Measurements from ENCODE around the gene IFI27. TPM values are rescaled to one million over a fixed set of nuclear protein-coding genes. Genes with fewer than 3 reads are reported as not detected.
A peak's percentile ranks its signal among the peaks of the same experiment; 100 is the strongest.

Gene IFI27
- total RNA-seq, 4 donors from 2014 or later: 61.2 to 247 (median 175) TPM

DNA sequence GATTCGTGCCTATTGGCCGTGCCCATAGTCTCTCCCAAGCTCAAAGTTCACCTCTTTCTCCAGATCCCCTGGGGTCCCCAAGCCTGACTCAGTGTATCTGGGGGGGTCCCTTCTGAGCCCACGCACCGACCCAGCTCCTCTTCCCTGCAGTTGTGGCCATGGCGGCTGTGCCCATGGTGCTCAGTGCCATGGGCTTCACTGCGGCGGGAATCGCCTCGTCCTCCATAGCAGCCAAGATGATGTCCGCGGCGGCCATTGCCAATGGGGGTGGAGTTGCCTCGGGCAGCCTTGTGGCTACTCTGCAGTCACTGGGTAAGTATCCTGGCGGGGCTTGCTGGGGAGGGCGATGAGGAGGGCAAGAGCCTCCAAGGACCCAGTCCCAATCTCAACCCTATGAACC lies 5.1 kb downstream of the IFI27 start:
- Histone ChIP-seq H3K9me3 (peaks cover 0 to 16% (median 0%) of the 10 kb centered on the region in 3 donors), H3K27ac (peak overlapping the region in 3 of 4 donors; percentile 78 to 84 (median 80)), H3K4me3 (no peak overlapping the region), H3K4me1 (peaks cover 0 to 23% (median 14%) of the 10 kb centered on the region in 3 donors), H3K36me3 (no peaks in the 10 kb centered on the region), H3K27me3 (peaks cover 11% of the 10 kb centered on the region)
- ATAC-seq: no peak
- TF ChIP-seq POLR2A (IDR thresholded peaks at IDR 0.05) (no peak), POLR2AphosphoS5 (IDR thresholded peaks at IDR 0.05) (no peak), EP300 (IDR thresholded peaks at IDR 0.05) (no peak)
- TF ChIP-seq, protein P1, sequence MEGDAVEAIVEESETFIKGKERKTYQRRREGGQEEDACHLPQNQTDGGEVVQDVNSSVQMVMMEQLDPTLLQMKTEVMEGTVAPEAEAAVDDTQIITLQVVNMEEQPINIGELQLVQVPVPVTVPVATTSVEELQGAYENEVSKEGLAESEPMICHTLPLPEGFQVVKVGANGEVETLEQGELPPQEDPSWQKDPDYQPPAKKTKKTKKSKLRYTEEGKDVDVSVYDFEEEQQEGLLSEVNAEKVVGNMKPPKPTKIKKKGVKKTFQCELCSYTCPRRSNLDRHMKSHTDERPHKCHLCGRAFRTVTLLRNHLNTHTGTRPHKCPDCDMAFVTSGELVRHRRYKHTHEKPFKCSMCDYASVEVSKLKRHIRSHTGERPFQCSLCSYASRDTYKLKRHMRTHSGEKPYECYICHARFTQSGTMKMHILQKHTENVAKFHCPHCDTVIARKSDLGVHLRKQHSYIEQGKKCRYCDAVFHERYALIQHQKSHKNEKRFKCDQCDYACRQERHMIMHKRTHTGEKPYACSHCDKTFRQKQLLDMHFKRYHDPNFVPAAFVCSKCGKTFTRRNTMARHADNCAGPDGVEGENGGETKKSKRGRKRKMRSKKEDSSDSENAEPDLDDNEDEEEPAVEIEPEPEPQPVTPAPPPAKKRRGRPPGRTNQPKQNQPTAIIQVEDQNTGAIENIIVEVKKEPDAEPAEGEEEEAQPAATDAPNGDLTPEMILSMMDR (IDR thresholded peaks at IDR 0.05): no peak
- WGBS, 2 donors (ENCODE audit: low coverage in 1 of 2): 50 to 89% methylated on average over 2 to 3 of the region's 15 CpGs

DNA sequence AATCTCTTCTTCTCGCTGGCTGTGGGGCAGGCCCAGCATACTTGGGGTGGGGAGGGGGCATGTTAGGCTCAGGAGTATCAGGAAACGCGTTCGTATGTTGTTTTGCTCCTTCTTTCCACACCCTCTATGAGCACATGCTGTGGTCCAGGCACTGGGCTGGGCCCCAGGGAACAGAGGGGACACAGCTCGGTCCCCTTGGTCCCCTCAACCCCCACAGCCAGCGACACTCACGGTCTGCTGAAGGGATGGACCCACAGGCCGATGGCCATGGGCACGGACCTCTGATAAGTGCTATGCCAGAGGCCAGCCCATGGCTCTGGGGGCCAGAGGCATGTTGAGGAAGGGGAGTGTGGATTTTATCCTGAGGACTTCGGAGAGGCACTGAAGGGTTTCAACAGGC lies 6.2 kb downstream of the IFI27 start:
- 84% methylated on average over 4 of the region's 10 CpGs; no CpG with 5 or more reads in 1 of the 2 donors for WGBS, 2 donors (ENCODE audit: low coverage in 1 of 2)
- ATAC-seq: no peak
- Histone ChIP-seq H3K4me3 (no peak overlapping the region), H3K36me3 (no peaks in the 10 kb centered on the region), H3K9me3 (peaks cover 0 to 22% (median 0%) of the 10 kb centered on the region in 3 donors), H3K4me1 (peaks cover 0 to 15% (median 14%) of the 10 kb centered on the region in 3 donors), H3K27me3 (peaks cover 11% of the 10 kb centered on the region), H3K27ac (no peak overlapping the region)
- TF ChIP-seq, protein P1 (IDR thresholded peaks at IDR 0.05): no peak
- no peak for TF ChIP-seq POLR2A (IDR thresholded peaks at IDR 0.05)
- TF ChIP-seq POLR2AphosphoS5 (IDR thresholded peaks at IDR 0.05): no peak
- no peak for TF ChIP-seq EP300 (IDR thresholded peaks at IDR 0.05)

DNA sequence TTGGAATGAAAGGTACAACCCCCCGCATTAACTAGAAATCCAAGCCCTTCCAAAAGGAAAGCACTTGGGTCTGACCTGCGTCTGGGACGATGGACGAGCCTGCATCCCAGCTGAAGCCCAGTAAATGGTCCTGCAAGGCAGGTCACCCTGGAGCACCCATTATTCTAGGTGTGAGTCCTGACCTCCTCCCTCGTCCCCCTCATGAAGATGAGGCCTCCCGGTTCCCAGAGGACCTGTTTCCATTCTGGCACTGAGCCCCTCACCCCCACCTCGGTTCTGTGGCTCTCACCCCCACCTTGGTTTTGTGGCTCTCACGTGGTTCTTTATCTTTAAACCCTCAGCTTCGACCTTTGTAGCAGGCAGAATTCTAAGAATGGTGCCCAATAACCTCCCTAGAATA lies 7.3 kb downstream of the IFI27 start:
- H3K9me3 ChIP-seq: peaks cover 0 to 22% (median 0%) of the 10 kb centered on the region in 3 donors
- H3K27ac ChIP-seq: no peak overlapping the region
- ATAC-seq: no peak
- 70% methylated on average over 7 of the region's 9 CpGs; no CpG with 5 or more reads in 1 of the 2 donors for WGBS, 2 donors (ENCODE audit: low coverage in 1 of 2)
- H3K27me3 ChIP-seq: peaks cover 11% of the 10 kb centered on the region
- no peak overlapping the region for H3K4me3 ChIP-seq
- TF ChIP-seq POLR2A (IDR thresholded peaks at IDR 0.05) (no peak), EP300 (IDR thresholded peaks at IDR 0.05) (no peak), POLR2AphosphoS5 (IDR thresholded peaks at IDR 0.05) (no peak)
- TF ChIP-seq, protein P1 (IDR thresholded peaks at IDR 0.05): no peak
- H3K4me1 ChIP-seq: peaks cover 0 to 15% (median 14%) of the 10 kb centered on the region in 3 donors
- no peaks in the 10 kb centered on the region for H3K36me3 ChIP-seq

DNA sequence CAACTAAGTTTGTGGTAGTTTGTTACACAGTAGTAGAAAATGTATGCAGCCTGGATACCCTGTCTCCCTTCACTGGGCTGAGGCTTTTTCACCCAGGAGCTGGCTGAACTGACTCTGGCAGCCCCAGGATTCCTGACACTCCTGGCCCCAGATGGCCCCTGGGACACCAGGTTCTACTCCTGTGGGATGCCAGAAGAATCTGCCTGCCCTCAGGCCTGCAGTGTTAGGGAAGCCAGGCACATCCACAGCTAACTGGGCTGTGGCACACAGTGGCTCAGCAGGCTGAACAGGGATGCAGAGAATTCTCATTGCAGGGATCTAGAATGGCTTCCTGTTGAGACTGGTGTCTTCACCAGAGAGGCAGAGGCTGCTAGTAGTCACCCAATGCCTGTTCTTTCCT lies 8.5 kb downstream of the IFI27 start:
- Histone ChIP-seq H3K4me3 (no peak overlapping the region), H3K27me3 (peaks cover 11% of the 10 kb centered on the region), H3K36me3 (no peaks in the 10 kb centered on the region), H3K27ac (no peak overlapping the region), H3K9me3 (peaks cover 0 to 22% (median 0%) of the 10 kb centered on the region in 3 donors), H3K4me1 (peaks cover 0 to 15% (median 5%) of the 10 kb centered on the region in 3 donors)
- TF ChIP-seq POLR2AphosphoS5 (IDR thresholded peaks at IDR 0.05) (no peak), EP300 (IDR thresholded peaks at IDR 0.05) (no peak), POLR2A (IDR thresholded peaks at IDR 0.05) (no peak)
- TF ChIP-seq, protein P1 (IDR thresholded peaks at IDR 0.05): no peak
- ATAC-seq: no peak

DNA sequence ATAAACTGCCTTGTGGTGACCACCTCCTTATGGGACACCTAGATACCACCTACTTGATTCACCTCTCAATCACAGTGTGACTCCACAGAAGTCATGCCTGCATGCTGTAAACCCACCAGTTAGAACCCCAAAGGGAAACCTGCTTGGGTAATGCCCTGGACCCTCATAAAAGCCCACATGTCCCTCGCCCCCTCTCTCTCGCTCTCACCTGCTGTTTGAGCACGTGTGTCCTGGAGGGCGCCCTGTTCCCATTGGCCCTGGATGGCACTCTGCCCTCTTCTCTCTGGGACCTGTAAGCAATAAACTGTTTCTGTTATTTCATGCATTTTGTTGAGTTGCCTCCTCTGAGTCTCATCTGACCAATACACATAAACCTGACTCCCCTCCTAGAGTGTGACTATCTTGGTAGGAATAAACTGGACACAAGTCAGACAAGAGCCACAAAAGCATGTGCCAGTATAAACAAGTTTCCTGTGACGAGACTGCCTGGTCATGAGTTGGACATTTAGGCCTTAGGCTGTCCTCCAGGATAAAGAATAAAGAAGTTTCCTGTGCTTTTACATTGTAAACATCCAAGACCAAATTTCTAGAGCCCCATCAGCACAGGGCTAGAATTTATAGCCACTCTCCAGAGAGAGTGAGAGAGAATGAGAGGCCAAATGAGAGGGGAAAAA lies 10.3 kb downstream of the IFI27 start:
- H3K4me1 ChIP-seq: peaks cover 0 to under 1% (median 0%) of the 10 kb centered on the region in 3 donors
- TF ChIP-seq, protein P1 (IDR thresholded peaks at IDR 0.05): no peak
- TF ChIP-seq POLR2AphosphoS5 (IDR thresholded peaks at IDR 0.05) (no peak), POLR2A (IDR thresholded peaks at IDR 0.05) (no peak), EP300 (IDR thresholded peaks at IDR 0.05) (no peak)
- no peak overlapping the region for H3K4me3 ChIP-seq
- WGBS, 2 donors (ENCODE audit: low coverage in 1 of 2): 84 to 94% methylated on average over 4 to 5 of the region's 5 CpGs
- H3K27ac ChIP-seq: no peak overlapping the region
- H3K27me3 ChIP-seq: peaks cover 9% of the 10 kb centered on the region
- peaks cover 0 to under 1% of the 10 kb centered on the region in 2 donors for H3K36me3 ChIP-seq
- H3K9me3 ChIP-seq: peaks cover 0 to 22% (median 0%) of the 10 kb centered on the region in 3 donors
- no peak for ATAC-seq

Measured in gastroesophageal sphincter (tissue), 4 donors.